ENCODE results near the gene COPB2.
"Not testable (repeated sequence)": the region's sequence is repeated elsewhere in the genome, so short reads cannot be mapped to it uniquely, and the experiment has no call there.

Gene COPB2

GRCh38 chr3:139389552-139390368 is at the start of gene COPB2:
Gene COPB2, minus strand, starts transcription at chr3:139389647. Its CDS starts 97 bp downstream, at chr3:139389550.
- in situ Hi-C loops (cut with MboI; ENCODE audit: low sequenced_read_pairs): no loop called here

DNA sequence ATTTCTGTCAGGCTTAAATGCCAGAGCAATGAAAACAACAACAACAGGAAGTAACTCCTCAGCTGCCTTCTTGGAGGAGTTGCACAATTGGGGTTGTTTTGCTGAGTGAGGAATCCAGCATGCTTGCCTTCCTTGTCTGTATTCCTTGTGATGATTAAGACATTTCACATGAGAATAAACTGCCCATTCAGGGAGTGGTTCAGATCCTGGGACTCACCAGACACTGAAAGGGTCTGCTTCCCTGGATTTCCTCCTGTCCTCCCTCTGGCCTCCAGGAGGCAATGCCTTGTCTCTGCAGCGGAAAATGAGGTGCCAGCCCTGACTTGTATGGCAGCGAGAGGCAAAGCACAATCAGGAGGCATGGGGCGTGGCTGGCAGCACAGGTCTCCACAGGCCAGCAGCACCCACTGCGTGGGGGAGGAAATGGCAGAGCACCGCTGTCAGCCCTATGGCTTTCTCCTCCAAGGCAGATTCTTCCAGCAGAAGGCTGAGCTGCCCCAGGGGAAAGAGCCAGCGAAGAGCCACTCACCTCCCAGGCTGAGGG is 45.4 kb upstream of the COPB2 start:
- in situ Hi-C loops (cut with MboI; ENCODE audit: low sequenced_read_pairs): no loop called here

- in situ Hi-C loops (cut with MboI; ENCODE audit: low sequenced_read_pairs): no loop called here
Measured at GRCh38 chr3:139434228-139434627, 44.8 kb upstream of the COPB2 start.

DNA sequence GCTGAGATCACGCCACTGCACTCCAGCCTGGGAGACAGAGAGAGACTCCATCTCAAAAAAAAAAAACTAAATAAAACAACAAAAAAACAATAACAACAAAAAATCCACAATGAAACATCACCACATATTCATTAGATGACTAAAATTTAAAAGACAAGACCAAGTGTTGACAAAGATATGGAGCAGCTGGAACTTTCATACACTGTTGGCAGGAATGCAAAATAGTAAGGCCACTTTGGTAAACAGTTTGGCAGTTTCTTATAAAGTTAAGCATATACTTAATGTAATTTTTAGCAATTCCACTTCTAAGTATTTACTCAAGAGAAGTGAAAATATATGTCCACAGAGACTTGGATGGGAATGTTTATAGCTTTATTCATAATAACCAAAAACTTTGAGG is 43.6 kb upstream of the COPB2 start:
- in situ Hi-C loops (cut with MboI; ENCODE audit: low sequenced_read_pairs): no loop called here

GRCh38 chr3:139430493-139430892 is 41.0 kb upstream of the COPB2 start:
- in situ Hi-C loops (cut with MboI; ENCODE audit: low sequenced_read_pairs): no loop called here

DNA sequence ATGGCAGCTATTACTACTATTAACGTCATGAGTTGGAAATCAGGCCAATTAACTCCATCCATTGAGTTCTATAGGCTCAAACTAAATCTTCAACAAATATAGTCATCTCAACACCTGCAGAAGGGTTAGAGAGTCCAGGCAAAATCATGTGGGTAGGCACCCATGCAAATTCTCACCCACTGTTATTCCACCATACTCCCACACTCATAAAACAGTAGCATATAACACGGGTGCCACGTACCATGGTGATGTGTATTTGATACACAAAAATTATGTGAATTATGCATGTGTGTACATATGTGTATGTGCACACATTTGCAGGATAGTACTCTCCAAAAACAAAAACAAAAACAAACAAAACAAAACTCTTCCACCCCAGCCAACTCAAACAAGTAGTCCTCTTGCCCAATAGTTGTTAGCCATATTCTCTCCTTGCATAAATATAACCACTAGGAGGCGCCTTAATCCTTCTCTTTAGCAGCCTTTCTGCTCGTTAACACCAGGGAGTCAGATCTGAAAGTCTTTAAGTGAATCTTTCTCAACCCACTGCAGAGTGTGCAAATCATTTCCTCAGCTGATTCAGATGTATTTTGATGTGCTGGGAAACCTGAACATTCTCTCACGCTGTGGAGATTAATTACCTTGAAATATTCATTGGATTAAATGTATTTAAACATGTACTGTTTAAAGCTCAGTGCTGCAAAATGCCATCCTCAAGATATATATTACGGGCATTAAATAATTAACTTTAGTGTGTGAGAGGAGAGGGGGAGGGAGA is 38.0 kb upstream of the COPB2 start:
- in situ Hi-C loops (cut with MboI; ENCODE audit: low sequenced_read_pairs): no loop called here

DNA sequence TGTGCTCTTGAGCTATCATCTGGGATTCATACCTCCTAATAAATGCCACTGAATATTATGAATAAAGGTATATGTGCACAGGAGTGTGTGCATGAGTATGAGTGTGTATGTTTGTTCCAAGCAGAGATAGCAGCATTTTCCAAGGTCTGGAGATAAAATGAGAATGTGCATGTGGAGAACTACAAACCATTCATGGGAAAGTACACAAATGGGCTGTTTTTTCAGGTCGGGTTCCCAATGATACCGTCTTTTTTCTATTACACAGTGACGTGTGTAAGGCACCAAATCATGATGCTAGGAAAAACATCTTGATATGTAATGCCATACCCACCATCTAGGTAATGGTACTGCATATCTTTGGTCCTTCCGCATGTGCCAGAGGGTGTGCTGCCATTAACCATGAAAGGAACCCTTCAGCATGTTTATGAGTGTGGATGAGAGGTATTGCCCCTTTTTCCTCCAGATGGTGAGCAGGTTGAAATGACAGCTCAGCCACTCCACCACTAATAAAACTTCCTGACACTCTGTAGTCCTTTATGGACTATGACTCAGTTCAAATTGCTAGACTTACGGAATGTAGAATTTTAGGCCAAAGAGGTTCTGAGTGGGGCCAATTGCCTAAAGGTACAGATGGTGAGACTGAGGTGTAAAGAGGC is 36.4 kb upstream of the COPB2 start:
- in situ Hi-C loops (cut with MboI; ENCODE audit: low sequenced_read_pairs): no loop called here

- in situ Hi-C loops (cut with MboI; ENCODE audit: low sequenced_read_pairs): no loop called here
Measured at GRCh38 chr3:139423232-139423631, 33.8 kb upstream of the COPB2 start.

- in situ Hi-C loops (cut with MboI; ENCODE audit: low sequenced_read_pairs): no loop called here
Measured at GRCh38 chr3:139421460-139421859, 32.0 kb upstream of the COPB2 start.

DNA sequence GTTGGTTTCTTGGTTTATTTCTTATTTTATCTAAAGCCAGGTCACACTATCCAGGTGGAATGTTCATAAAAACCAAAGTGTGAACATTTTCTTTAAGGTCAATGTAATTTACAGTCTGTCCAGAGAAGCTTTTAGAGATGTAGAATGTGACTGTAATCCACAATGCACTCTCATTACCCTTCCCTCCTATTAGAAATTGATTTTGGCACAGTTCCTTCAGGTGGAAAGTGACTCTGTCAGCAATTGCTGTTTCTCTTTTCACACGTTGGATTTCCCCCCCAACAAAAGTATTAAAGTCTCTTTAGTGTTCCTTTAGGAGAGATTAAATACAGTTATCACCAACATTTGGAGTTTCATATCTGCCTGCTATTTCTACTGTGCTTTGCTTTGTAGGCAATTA is 31.6 kb upstream of the COPB2 start:
- in situ Hi-C loops (cut with MboI; ENCODE audit: low sequenced_read_pairs): no loop called here

DNA sequence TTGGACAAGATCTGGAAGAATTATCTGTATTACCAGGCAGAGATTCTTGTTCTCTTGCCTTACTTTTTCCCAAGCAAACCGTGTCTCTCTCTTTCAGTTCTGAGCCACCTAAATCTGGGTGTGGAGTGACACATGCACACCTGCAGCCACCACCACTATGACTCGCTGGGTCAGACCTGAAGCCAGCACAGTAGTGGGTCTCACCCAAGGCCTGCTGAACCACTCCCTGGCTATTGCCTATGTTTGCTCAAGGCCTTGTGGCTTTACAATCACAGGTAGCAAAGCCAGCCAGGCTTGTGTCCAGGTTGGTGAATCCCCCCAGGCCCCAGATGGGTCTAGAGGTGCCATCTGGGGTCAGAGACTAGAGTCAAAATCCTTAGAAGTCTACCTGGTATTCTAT is 28.7 kb upstream of the COPB2 start:
- in situ Hi-C loops (cut with MboI; ENCODE audit: low sequenced_read_pairs): no loop called here

- in situ Hi-C loops (cut with MboI; ENCODE audit: low sequenced_read_pairs): no loop called here
Measured at GRCh38 chr3:139416275-139416674, 26.8 kb upstream of the COPB2 start.

GRCh38 chr3:139414608-139415224 is 25.3 kb upstream of the COPB2 start:
- in situ Hi-C loops (cut with MboI; ENCODE audit: low sequenced_read_pairs): no loop called here

GRCh38 chr3:139412891-139413290 is 23.4 kb upstream of the COPB2 start:
- in situ Hi-C loops (cut with MboI; ENCODE audit: low sequenced_read_pairs): not testable (repeated sequence)

- in situ Hi-C loops (cut with MboI; ENCODE audit: low sequenced_read_pairs): not testable (repeated sequence)
Measured at GRCh38 chr3:139401155-139401554, 11.7 kb upstream of the COPB2 start.

DNA sequence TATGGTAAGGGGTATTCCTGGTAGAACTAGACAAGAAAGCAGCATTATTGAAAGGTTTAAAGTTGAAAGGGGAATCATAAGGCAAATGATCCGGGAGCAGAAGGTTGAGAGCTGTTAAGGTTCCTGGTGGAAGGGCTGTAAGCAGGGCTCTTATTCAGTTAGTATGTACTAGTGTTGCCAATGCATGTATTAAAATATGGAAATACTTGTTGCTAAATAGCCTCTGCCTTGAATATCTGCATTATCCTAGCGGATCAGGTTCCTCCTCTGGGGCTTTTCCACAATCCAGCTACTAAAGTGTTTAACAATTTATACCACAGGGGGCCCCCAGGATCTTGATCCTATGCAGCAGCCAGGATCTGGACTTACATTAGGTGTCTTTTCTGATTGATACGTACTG is 7.3 kb upstream of the COPB2 start:
- in situ Hi-C loops (cut with MboI; ENCODE audit: low sequenced_read_pairs): no loop called here

- in situ Hi-C loops (cut with MboI; ENCODE audit: low sequenced_read_pairs): no loop called here
Measured at GRCh38 chr3:139394116-139394515, 4.7 kb upstream of the COPB2 start.

- in situ Hi-C loops (cut with MboI; ENCODE audit: low sequenced_read_pairs): no loop called here
Measured at GRCh38 chr3:139388821-139389551, 461 bp downstream of the COPB2 start.

DNA sequence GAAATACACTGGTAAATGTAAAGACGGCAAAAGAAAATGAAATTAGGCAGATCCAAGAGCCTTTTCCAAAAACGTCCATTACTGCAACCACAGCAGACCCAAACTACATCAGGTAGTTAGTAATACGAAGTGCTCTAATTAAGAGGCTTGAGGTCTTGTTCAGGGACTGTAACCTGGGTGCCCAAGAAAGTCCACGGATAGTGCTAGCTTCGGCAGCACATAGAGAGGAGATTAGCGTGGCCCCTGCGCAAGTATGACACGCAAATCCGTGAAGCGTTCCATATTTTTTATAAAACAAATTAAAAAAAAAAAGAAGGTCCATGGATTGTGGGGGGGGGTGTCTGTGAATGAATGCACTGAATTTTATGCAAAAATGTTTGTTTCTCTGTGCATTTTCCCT is 1.4 kb downstream of the COPB2 start:
- in situ Hi-C loops (cut with MboI; ENCODE audit: low sequenced_read_pairs): no loop called here

DNA sequence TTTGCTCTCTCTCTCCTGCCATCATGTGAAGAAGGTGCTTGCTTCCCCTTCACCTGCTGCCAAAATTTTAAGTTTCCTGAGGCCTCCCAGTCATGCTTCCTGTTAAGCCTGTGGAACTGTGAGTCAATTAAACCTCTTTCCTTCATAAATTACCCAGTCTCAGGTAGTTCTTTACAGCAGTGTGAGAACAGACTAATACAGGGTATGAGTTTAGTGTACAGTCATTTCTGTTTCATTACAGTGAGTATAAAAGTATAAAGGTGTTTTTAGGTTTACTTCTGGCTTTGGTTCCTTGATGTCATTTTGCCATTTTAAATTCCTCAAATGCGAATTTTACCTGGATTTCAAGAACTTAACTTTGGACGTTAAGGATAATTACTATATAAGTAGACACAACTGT is 7.2 kb downstream of the COPB2 start:
- in situ Hi-C loops (cut with MboI; ENCODE audit: low sequenced_read_pairs): not testable (repeated sequence)

Measured in HL-60/S4 treated with phorbol 12-myristate 13-acetate at 8.2 ng/mL for 4 days and 3 days (cell line).